Gastrocnemius medialis (tissue), 4 donors: ENCODE measurements around the gene GALNT10. TPM values are rescaled to one million over a fixed set of nuclear protein-coding genes. Genes with fewer than 3 reads are reported as not detected.

Experiments used
- ATAC-seq, 2 donors: fragments of 150-250 bp; one replicate each; pipeline ENCODE4 v1.9.1; 2016
- DNase-seq, 2 donors: peaks; one replicate each; pipeline ENCODE4 v3.0.0-alpha.2; 2019
- H3K27ac ChIP-seq, 4 donors: fragments of 200-600 bp; sonication (generic); 1 replicate in 1 of 4; 2 replicates in 3 of 4; pipeline ENCODE4 v1.5.1; 2016 to 2018; ENCODE audit warnings: mild to moderate bottlenecking in 2 of 4, moderate library complexity in 1 of 4
- H3K27me3 ChIP-seq, 3 donors: fragments of 200-600 bp; sonication (generic) in 2 of 3; 1 replicate in 1 of 3; 2 replicates in 2 of 3; pipeline versions ENCODE4 v1.5.1 to v1.6.0; 2016 to 2019; ENCODE audit warnings: mild to moderate bottlenecking in 1 of 3, moderate library complexity in 1 of 3
- H3K36me3 ChIP-seq, 2 donors: fragments of 200-600 bp; sonication (generic) in 1 of 2; one replicate each; pipeline ENCODE4 v1.5.1; 2017 to 2018
- H3K4me1 ChIP-seq, 2 donors: fragments of 200-600 bp; sonication (generic) in 1 of 2; one replicate each; pipeline ENCODE4 v1.5.1; 2016 to 2017; ENCODE audit warnings: mild to moderate bottlenecking in 2 of 2
- H3K4me3 ChIP-seq, 4 donors: fragments of 200-600 bp; sonication (generic) in 3 of 4; 1 replicate in 1 of 4; 2 replicates in 3 of 4; pipeline ENCODE4 v1.5.1; 2016 to 2019; ENCODE audit warnings: mild to moderate bottlenecking in 2 of 4
- H3K9me3 ChIP-seq, 3 donors: fragments of 200-600 bp; sonication (generic) in 2 of 3; 1 replicate in 1 of 3; 2 replicates in 2 of 3; pipeline ENCODE4 v1.5.1; 2016 to 2019
- CTCF ChIP-seq, 5 experiments: fragments of 450-650 bp in 3 of 5; fragments of 200-600 bp in 2 of 5; sonication (generic) in 2 of 5; IDR thresholded peaks in 4 of 5; conservative IDR thresholded peaks in 1 of 5; 1 replicate in 4 of 5; 2 replicates in 1 of 5; pipeline ENCODE4 v1.5.1; 2016 to 2019; ENCODE audit warnings: antibody characterized with exemption in 5 of 5, mild to moderate bottlenecking in 3 of 5, moderate library complexity in 3 of 5
- POLR2A ChIP-seq, 2 donors: fragments of 450-650 bp; IDR thresholded peaks; one replicate each; pipeline ENCODE4 v1.6.1; 2017; ENCODE audit warnings: antibody characterized with exemption in 2 of 2, mild to moderate bottlenecking in 2 of 2, moderate library complexity in 2 of 2
- in situ Hi-C, 4 donors: fragments of 200-750 bp; cut with MboI; loops; one replicate each; pipeline versions ENCODE4 v1.15.0 to v1.8.0; 2017; ENCODE audit warnings: low sequenced_read_pairs in 4 of 4
- intact Hi-C: fragments of 100-400 bp; cut with DNase I; formaldehyde crosslinking; loops from one replicate; pipeline ENCODE4 v1.15.1; 2023; ENCODE audit warnings: low total_unique reads
- total RNA-seq, 4 donors: library from RNA; depleted of rRNA; stranded (reverse); fragments of >200 nt; gene quantifications; one replicate each; pipeline versions ENCODE4 v1.1.0 to v1.2.3, GENCODE V29; 2016

The GALNT10 gene
- total RNA-seq, 4 donors from 2014 or later: 6.1 to 9.9 (median 6.4) TPM

DNA sequence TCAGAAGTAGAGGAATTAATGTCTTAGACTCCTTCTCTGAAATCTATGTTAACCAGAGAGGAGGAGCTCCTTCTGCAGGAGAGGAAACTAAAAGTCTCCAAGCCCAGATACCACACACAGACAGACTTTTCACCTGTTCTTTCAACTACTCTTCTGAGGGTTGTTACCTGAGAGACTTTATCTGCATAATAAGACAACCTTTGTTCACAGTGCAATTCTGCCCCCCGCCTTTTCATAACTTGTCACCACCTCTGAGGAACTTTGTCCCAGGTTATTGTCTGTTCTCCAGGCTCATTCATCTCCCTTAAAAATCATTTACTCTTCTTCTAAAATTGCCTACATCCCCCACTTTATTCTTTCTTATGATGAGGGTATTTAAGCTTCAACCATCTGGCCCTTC is 9.4 kb upstream of the GALNT10 start:
- Histone ChIP-seq H3K9me3 (no peaks in the 10 kb centered on the region), H3K27ac (no peak overlapping the region), H3K4me3 (no peak overlapping the region), H3K36me3 (no peaks in the 10 kb centered on the region), H3K27me3 (no peaks in the 10 kb centered on the region), H3K4me1 (no peaks in the 10 kb centered on the region)
- no peak for ATAC-seq
- TF ChIP-seq POLR2A (IDR thresholded peaks at IDR 0.05): no peak
- no peak for TF ChIP-seq CTCF (IDR thresholded peaks at IDR 0.05 in 4 of 5, conservative IDR thresholded peaks at IDR 0.05 in 1 of 5)
- intact Hi-C loops (no loop called here), in situ Hi-C loops (loop anchor here in 3 of 4 donors (10.0 to 25.0 kb wide), 3 partner anchors 106 to 231 kb away; no protein-coding TSS in a partner anchor)
- no peak for DNase-seq

DNA sequence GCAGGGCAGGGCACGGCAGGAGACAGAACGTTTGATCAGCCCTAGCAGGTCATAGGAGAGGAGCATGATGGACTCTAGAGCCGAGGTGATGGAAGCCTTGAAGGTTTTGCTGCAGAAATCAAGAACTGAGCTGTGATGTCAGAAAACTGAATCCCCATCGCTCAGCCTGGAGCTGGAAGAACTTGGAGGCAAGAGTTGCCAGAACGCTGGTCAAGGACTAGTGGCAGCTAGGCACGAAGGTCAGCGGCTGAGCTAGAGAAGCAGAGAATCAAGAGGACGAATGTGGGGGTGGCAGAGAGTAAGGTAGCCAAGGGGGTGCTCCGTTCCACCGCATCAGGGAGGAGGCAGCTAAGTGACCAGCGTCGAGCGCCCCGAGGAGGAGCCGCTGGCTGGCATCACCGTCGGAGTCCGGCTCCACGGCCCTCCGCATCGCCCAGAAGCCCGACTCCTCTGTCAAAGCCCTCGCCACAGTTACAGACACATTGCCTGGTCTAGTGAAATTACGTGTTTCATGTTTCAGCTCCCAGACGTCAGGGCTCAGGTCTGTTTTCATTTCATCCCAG is 1.2 kb upstream of the GALNT10 start:
- Histone ChIP-seq H3K27ac (peak overlapping the region; percentile 77 to 84 (median 80)), H3K27me3 (no peaks in the 10 kb centered on the region), H3K4me3 (peak overlapping the region; percentile 94 to 100 (median 96)), H3K9me3 (no peaks in the 10 kb centered on the region), H3K4me1 (peaks cover 30 to 32% of the 10 kb centered on the region in 2 donors), H3K36me3 (no peaks in the 10 kb centered on the region)
- intact Hi-C loops (loop anchor here (5.0 kb wide), 1 partner anchor 217 kb away; no protein-coding TSS in a partner anchor), in situ Hi-C loops (loop anchor here (5.0 to 25.0 kb wide), 4 partner anchors 115 to 223 kb away; no protein-coding TSS in a partner anchor)
- no peak for TF ChIP-seq POLR2A (IDR thresholded peaks at IDR 0.05)
- no peak for TF ChIP-seq CTCF (IDR thresholded peaks at IDR 0.05 in 4 of 5, conservative IDR thresholded peaks at IDR 0.05 in 1 of 5)
- DNase-seq (peak in 1 of 2 donors; percentile 34), ATAC-seq (peak in 1 of 2 donors; percentile 39)

DNA sequence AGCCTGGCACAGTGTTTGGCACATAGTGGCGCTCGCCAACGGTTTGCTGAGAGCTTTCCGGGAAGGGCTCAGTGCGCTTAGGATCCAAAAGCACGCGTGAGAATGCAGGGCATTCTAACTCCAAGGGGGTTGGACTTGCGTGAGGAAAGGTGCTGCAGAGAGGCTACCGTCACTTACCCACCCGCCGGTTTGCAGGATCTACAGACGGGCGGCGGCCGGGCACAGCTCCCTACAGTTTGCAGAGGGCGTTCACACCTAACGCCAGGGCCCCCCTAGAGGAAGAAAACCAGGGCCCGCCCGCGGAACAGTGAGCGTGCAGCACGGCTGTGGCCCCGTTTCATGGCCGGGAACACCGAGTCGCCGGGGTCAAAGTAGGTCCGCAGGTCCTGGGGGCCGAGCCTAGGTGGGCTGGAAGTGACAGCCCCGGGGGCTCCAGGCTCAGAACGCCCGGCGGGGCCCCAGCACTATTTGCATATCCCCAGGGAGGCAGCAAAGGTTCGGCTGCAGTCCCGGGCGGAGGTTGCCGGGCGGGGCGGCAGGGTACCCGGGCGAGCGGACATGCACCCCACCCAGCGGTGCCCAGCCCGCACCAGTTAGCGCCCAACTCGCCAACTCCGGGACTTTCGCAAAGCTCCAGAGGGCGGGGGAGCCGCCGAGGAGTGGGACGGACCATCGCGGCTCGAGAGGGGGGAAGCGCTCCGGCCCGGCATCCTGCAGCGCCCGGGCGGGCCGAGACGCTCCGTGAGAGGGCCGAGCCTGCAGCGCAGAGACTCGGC is 526 bp upstream of the GALNT10 start:
- intact Hi-C loops: loop anchor here (5.0 kb wide), 4 partner anchors 153 to 257 kb away; partner anchors contain the start of genes FAM114A2, MFAP3 and SAP30L
- TF ChIP-seq CTCF (IDR thresholded peaks at IDR 0.05 in 4 of 5, conservative IDR thresholded peaks at IDR 0.05 in 1 of 5): peak in 3 of 5 experiments; percentile 19 to 54 (median 33)
- TF ChIP-seq POLR2A (IDR thresholded peaks at IDR 0.05): no peak
- peak; percentile 55 to 74 for DNase-seq
- in situ Hi-C loops: loop anchor here (5.0 to 25.0 kb wide), 4 partner anchors 115 to 222 kb away; no protein-coding TSS in a partner anchor
- Histone ChIP-seq H3K4me3 (peak overlapping the region; percentile 94 to 100 (median 96)), H3K9me3 (no peaks in the 10 kb centered on the region), H3K4me1 (peaks cover 33 to 37% of the 10 kb centered on the region in 2 donors), H3K27me3 (no peaks in the 10 kb centered on the region), H3K27ac (peak overlapping the region; percentile 77 to 84 (median 80)), H3K36me3 (no peaks in the 10 kb centered on the region)
- peak; percentile 91 to 93 for ATAC-seq

DNA sequence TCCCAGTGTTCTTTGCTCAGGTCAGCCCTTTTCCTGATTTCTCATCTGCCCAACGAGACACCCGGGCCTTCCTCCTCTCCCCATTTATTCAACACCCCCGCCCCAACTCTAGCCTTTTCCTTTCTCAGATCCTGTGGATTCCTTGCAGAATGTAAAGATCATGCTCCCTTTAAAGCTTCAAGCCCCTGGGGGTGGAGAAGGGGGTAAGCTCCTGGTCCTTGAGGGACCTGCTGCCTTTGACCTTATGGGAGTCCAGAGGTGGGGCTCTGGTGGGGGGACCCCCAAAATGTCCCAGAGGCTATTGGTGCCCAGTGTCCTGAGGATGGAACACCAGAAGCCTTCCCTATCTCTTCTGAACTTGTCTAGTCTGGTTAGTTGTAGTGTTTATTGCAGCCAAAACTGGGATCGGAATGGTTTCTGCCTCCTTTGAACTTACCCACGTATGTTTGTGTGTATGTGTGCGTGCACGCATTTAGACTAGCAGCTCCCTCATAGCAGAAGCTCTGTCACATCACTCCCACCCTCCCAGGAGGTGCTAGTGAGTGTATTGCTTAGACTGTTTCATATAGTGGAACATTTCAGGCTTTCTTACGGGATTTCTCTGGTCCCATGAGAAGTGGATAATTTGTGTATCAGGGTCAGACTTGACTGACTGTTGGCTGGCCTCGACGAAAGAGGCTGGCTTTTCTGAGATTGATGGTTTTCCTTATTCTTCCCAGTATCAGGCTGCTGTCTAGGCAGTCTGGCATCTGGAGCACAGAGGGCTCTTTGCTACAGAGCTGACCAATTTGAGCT is 1.1 kb downstream of the GALNT10 start:
- H3K9me3 ChIP-seq: no peaks in the 10 kb centered on the region
- peaks cover 33 to 37% of the 10 kb centered on the region in 2 donors for H3K4me1 ChIP-seq
- ATAC-seq: no peak
- peak overlapping the region; percentile 31 to 94 (median 48) for H3K4me3 ChIP-seq
- H3K27me3 ChIP-seq: no peaks in the 10 kb centered on the region
- no peak for DNase-seq
- intact Hi-C loops (loop anchor here (5.0 kb wide), 3 partner anchors 154 to 256 kb away; partner anchors contain the start of genes FAM114A2, MFAP3 and SAP30L), in situ Hi-C loops (loop anchor here in 2 of 4 donors (10.0 to 25.0 kb wide), 2 partner anchors 213 to 221 kb away; no protein-coding TSS in a partner anchor)
- TF ChIP-seq POLR2A (IDR thresholded peaks at IDR 0.05) (no peak), CTCF (IDR thresholded peaks at IDR 0.05 in 4 of 5, conservative IDR thresholded peaks at IDR 0.05 in 1 of 5) (no peak)
- H3K27ac ChIP-seq: peak overlapping the region in 3 of 4 donors; percentile 16 to 77 (median 16)
- H3K36me3 ChIP-seq: no peaks in the 10 kb centered on the region
